SK-N-MC (cell line): ENCODE data around the gene DNAJB6.
"Not testable (repeated sequence)": the region's sequence is repeated elsewhere in the genome, so short reads cannot be mapped to it uniquely, and the experiment has no call there.

Experiments
- DNase-seq: peaks from one replicate; pipeline ENCODE4 v3.0.0-alpha.2; 2011; ENCODE audit warnings: low read depth, low spot score
- H3K27ac ChIP-seq: fragments of 200-600 bp; sonication (generic); 2 replicates; pipeline ENCODE4 v1.5.1; 2016; ENCODE audit warnings: mixed run types
- H3K36me3 ChIP-seq: fragments of 200-600 bp; sonication (generic); 2 replicates; pipeline ENCODE4 v1.6.1; 2017; ENCODE audit warnings: antibody characterized with exemption, low read length, mixed read lengths; ENCODE audit not compliant: insufficient read depth
- H3K4me3 ChIP-seq: fragments of 200-600 bp; sonication (generic); 2 replicates; pipeline ENCODE4 v1.5.1; 2016
- H3K9ac ChIP-seq: fragments of 200-600 bp; sonication (generic); 2 replicates; pipeline ENCODE4 v1.8.0; 2017; ENCODE audit warnings: mixed run types, mixed read lengths; ENCODE audit not compliant: insufficient read length
- H3K9me3 ChIP-seq: fragments of 200-600 bp; sonication (generic); 2 replicates; pipeline ENCODE4 v1.6.1; 2017; ENCODE audit warnings: low read depth, mild to moderate bottlenecking, antibody characterized with exemption, low read length, moderate library complexity, mixed read lengths
- EZH2 ChIP-seq: fragments of 200-600 bp; sonication (generic); IDR thresholded peaks from one replicate; pipeline ENCODE4 v1.6.1; 2017; ENCODE audit warnings: antibody characterized with exemption
- FOXP2 ChIP-seq: optimal IDR thresholded peaks from 2 replicates; pipeline ENCODE3; 2011; ENCODE audit warnings: mild to moderate bottlenecking, moderate library complexity; ENCODE audit not compliant: insufficient read depth; ENCODE audit errors: extremely low read length, control extremely low read depth
- POLR2AphosphoS5 ChIP-seq: IDR thresholded peaks from 2 replicates; pipeline ENCODE4 v1.6.1; 2012; ENCODE audit warnings: mild to moderate bottlenecking, low read depth, low read length, borderline replicate concordance

The DNAJB6 gene

DNA sequence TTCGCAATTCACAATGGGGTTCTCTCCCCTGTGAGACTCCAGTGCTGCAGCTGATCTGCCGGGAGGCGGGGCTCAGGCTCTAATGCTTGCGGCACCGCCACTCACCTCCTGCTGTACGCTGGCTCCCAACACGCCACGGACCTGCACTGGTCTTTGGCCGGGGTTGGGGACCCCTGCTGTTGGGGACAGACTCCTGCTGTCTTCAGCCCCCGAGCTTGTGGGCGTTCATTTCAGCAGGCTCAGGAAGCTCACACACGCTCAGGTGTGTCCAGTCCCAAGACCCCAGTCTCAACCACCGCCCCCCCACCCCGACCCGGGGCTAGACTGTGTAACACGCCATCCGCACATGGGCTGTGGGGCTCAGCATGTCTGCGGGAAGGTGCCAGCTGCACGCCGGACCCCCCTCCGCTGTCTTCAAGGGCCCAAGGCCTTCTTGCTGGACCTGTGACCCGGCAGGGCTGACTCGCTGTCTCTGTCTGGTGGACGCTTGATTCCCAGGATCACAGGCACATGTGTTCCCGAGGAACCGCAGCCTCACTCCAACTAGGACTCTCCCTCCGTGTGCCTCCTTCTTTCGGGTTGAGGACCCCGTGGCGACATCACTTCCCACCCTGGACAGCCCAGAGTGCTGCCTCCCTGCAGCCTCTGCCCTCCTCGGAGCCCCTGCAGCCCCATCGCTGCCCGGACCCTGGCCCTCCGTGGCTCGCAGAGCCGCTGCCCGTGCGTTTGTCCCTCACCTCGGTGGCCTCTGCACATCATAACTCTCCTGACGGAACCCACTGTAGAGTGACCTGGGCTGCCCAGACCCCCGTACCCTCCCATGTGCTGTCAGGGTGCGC lies 106.4 kb downstream of the DNAJB6 start:
- DNase-seq: no peak
- H3K9me3 ChIP-seq: no peaks in the 10 kb centered on the region

DNA sequence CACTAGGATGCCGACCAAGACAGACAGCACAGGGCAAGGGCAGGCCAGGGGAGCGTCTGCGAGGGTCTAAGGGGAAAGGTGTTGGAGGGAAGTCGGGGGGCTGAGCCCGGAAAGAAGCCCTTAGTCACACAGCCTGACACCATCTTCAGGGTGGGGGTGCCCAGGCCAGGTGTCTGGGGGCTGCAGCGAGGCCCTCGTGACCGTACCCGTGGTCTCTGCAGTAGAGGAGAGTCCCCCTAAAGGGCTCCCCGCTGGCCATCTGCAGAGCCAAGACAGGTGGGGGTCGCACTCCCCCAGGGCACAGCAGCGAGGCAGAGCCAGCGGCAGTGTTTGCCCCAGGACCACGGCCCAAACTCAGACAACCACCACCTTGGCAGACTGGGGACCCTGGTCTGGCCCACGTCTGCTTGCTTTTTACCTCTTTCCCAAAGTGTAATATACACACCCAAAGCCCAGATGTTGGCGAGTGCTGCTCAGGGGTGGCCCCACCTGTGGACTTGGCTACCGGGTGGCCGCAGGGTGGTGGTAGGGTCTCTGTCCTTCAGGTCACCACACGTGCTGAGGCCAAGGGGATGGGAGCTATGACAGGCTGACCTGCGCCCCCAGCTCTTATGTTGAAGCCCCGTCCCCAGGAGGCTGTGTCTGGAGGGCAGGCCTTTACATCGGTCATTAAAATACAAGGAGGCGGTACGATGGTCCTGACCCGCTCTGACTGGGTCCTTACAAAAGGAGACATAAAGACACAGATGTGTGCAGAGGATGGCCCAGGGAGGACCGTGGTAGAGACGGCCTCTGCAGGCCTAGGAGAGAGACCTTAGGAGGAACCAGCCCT lies 107.4 kb downstream of the DNAJB6 start:
- H3K9me3 ChIP-seq: no peaks in the 10 kb centered on the region
- H3K27ac ChIP-seq: no peak overlapping the region
- H3K36me3 ChIP-seq: no peaks in the 10 kb centered on the region
- H3K9ac ChIP-seq: no peak overlapping the region
- TF ChIP-seq FOXP2 (no peak), EZH2 (no peak), POLR2AphosphoS5 (no peak)
- no peak for DNase-seq
- H3K4me3 ChIP-seq: no peak overlapping the region

More for the DNA sequence above, 106.4 kb downstream of the DNAJB6 start:
- no peaks in the 10 kb centered on the region for H3K36me3 ChIP-seq
- no peak overlapping the region for H3K27ac ChIP-seq
- no peak overlapping the region for H3K9ac ChIP-seq
- TF ChIP-seq EZH2: no peak
- no peak for TF ChIP-seq POLR2AphosphoS5
- TF ChIP-seq FOXP2: no peak
- H3K4me3 ChIP-seq: no peak overlapping the region

DNA sequence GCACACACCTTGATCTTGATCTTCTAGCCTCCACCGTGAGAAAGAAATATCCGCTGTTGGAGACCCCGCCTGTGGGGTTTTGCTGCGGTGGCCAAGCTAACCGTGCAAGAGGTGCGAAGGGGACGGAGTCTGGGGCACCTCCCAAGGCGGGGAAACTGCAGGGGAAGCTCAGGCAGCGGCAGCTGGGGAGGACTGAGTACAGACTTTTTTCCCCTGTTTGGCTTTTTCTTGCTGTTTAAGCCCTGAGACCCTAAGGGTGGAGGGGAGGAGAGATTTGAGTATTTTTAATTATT lies 108.0 kb downstream of the DNAJB6 start:
- no peak for TF ChIP-seq POLR2AphosphoS5
- TF ChIP-seq FOXP2: no peak
- TF ChIP-seq EZH2: no peak
- DNase-seq: no peak
- H3K36me3 ChIP-seq: no peaks in the 10 kb centered on the region
- H3K27ac ChIP-seq: no peak overlapping the region
- H3K9me3 ChIP-seq: no peaks in the 10 kb centered on the region
- H3K9ac ChIP-seq: no peak overlapping the region
- no peak overlapping the region for H3K4me3 ChIP-seq

GRCh38 chr7:157445246-157445955 lies 108.6 kb downstream of the DNAJB6 start:
- TF ChIP-seq POLR2AphosphoS5: no peak
- TF ChIP-seq EZH2: no peak
- TF ChIP-seq FOXP2: no peak

GRCh38 chr7:157445956-157446295 lies 109.1 kb downstream of the DNAJB6 start:
- Histone ChIP-seq H3K9ac (no peak overlapping the region), H3K27ac (no peak overlapping the region), H3K4me3 (no peak overlapping the region), H3K36me3 (no peaks in the 10 kb centered on the region), H3K9me3 (no peaks in the 10 kb centered on the region)
- TF ChIP-seq FOXP2: no peak
- no peak for TF ChIP-seq POLR2AphosphoS5
- TF ChIP-seq EZH2: no peak
- DNase-seq: no peak

More at GRCh38 chr7:157445246-157445955, 108.6 kb downstream of the DNAJB6 start:
- Histone ChIP-seq H3K27ac (no peak overlapping the region), H3K4me3 (no peak overlapping the region), H3K9me3 (no peaks in the 10 kb centered on the region), H3K9ac (no peak overlapping the region), H3K36me3 (no peaks in the 10 kb centered on the region)
- no peak for DNase-seq

DNA sequence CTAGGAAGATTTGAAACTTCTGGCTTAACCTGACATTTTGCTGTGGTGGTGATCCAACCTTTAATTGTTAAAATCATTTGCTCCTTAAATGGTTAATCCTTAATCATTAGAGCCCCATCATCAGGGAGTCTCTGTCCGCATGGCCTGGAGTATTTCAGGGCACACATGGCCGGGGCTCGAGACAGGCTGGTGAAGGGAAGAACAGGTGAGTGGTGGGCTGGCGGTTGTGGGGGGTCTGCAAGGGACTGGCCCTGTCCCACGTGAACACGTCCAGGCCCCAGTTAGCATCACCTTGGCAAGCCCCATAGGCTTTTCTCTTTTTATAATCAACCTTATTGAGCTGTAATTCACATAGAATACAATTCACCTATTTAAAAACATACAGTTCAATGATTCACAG lies 109.5 kb downstream of the DNAJB6 start:
- Histone ChIP-seq H3K36me3 (no peaks in the 10 kb centered on the region), H3K4me3 (no peak overlapping the region), H3K27ac (no peak overlapping the region), H3K9ac (no peak overlapping the region), H3K9me3 (no peaks in the 10 kb centered on the region)
- DNase-seq: no peak
- TF ChIP-seq POLR2AphosphoS5 (no peak), FOXP2 (no peak), EZH2 (no peak)

DNA sequence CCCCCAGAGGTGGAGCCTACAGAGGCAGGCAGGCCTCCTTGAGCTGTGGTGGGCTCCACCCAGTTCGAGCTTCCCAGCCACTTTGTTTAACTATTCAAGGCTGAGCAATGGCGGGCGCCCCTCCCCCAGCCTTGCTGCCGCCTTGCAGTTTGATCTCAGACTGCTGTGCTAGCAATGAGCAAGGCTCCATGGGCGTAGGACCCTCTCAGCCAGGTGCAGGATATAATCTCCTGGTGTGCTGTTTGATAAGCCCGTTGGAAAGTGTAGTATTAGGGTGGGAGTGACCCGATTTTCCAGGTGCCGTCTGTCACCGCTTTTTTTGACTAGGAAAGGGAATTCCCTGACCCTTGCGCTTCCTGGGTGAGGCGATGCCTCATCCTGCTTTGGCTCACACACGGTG lies 117.2 kb downstream of the DNAJB6 start:
- not testable (repeated sequence) for H3K4me3 ChIP-seq, H3K9ac ChIP-seq

More for the DNA sequence above, 117.2 kb downstream of the DNAJB6 start:
- not testable (repeated sequence) for H3K36me3 ChIP-seq, H3K27ac ChIP-seq, H3K9me3 ChIP-seq, DNase-seq
